ENCODE measurements around the gene PLXND1.

- no peak for TF ChIP-seq TEAD4 (IDR thresholded peaks at IDR 0.05)
- no peak for TF ChIP-seq EGR1 (IDR thresholded peaks at IDR 0.05)
- no peak for TF ChIP-seq MAX (IDR thresholded peaks at IDR 0.05)
- no peak for TF ChIP-seq CEBPB (IDR thresholded peaks at IDR 0.05)
- no peak for TF ChIP-seq REST (IDR thresholded peaks at IDR 0.05; ENCODE audit: low read depth)
- TF ChIP-seq ZBTB7A (IDR thresholded peaks at IDR 0.05; ENCODE audit: low read depth) = no peak
- TF ChIP-seq RAD21 (IDR thresholded peaks at IDR 0.05; ENCODE audit: low read depth) = no peak
These were observed 36.6 kb downstream of the PLXND1 start for GRCh38 chr3:129569856-129570255.

Data from Ishikawa (cell line).